Liver (tissue), 9 donors: Measurements from ENCODE around the gene NKAIN2. TPM values are rescaled to one million over a fixed set of nuclear protein-coding genes. Genes with fewer than 3 reads are reported as not detected.

ENCODE experiments used
- DNase-seq: peaks from one replicate; pipeline ENCODE4 v3.0.0-alpha.2; 2017; ENCODE audit warnings: low spot score
- H3K27ac ChIP-seq, 2 donors: one replicate each; pipeline ENCODE4 v1.7.0; 2013; ENCODE audit warnings: inconsistent platforms in 2 of 2, low read length in 2 of 2, control low read depth in 1 of 2, low read depth in 1 of 2, mild to moderate bottlenecking in 1 of 2
- H3K27me3 ChIP-seq, 4 donors: one replicate each; pipeline versions ENCODE4 v1.6.1 to v1.7.0; 2013; ENCODE audit warnings: low read length in 3 of 4, inconsistent platforms in 1 of 4, mild to moderate bottlenecking in 1 of 4, moderate library complexity in 1 of 4; ENCODE audit not compliant: control insufficient read depth in 4 of 4, insufficient read depth in 4 of 4
- H3K36me3 ChIP-seq, 4 donors: one replicate each; pipeline versions ENCODE4 v1.6.1 to v1.7.0; 2013; ENCODE audit warnings: low read length in 3 of 4, mild to moderate bottlenecking in 3 of 4, low read depth in 1 of 4, moderate library complexity in 1 of 4; ENCODE audit not compliant: control insufficient read depth in 4 of 4, insufficient read depth in 3 of 4
- H3K4me1 ChIP-seq, 4 donors: one replicate each; pipeline versions ENCODE4 v1.6.1 to v1.7.0; 2013; ENCODE audit warnings: low read length in 3 of 4, mild to moderate bottlenecking in 3 of 4, moderate library complexity in 1 of 4; ENCODE audit not compliant: control insufficient read depth in 4 of 4, insufficient read depth in 4 of 4
- H3K4me3 ChIP-seq, 3 donors: one replicate each; pipeline versions ENCODE4 v1.6.1 to v1.7.0; 2013; ENCODE audit warnings: low read length in 3 of 3, control low read depth in 1 of 3, low read depth in 1 of 3, mild to moderate bottlenecking in 1 of 3
- H3K9ac ChIP-seq, 2 donors: one replicate each; pipeline ENCODE4 v1.7.0; 2013; ENCODE audit warnings: low read length in 2 of 2, mild to moderate bottlenecking in 2 of 2, moderate library complexity in 2 of 2, control low read depth in 1 of 2, low read depth in 1 of 2
- H3K9me3 ChIP-seq, 4 donors: one replicate each; pipeline versions ENCODE4 v1.6.1 to v1.7.0; 2013; ENCODE audit warnings: low read length in 3 of 4; ENCODE audit not compliant: control insufficient read depth in 4 of 4
- ATF3 ChIP-seq: IDR thresholded peaks from 2 replicates; pipeline ENCODE4 v1.6.1; 2016; ENCODE audit warnings: antibody characterized with exemption
- EGR1 ChIP-seq, 2 donors: IDR thresholded peaks; 2 replicates each; pipeline ENCODE4 v1.6.1; 2016 to 2018; ENCODE audit warnings: antibody characterized with exemption in 2 of 2, low read depth in 2 of 2
- FOXA1 ChIP-seq: IDR thresholded peaks from 2 replicates; pipeline ENCODE4 v1.6.1; 2016; ENCODE audit warnings: antibody characterized with exemption
- FOXA2 ChIP-seq: IDR thresholded peaks from 2 replicates; pipeline ENCODE4 v1.6.1; 2016; ENCODE audit warnings: antibody characterized with exemption
- GABPA ChIP-seq, 2 donors: IDR thresholded peaks in 1 of 2; conservative IDR thresholded peaks in 1 of 2; 2 replicates each; pipeline ENCODE4 v1.6.1; 2016; ENCODE audit warnings: antibody characterized with exemption in 2 of 2, mild to moderate bottlenecking in 1 of 2, moderate library complexity in 1 of 2
- HNF4G ChIP-seq: IDR thresholded peaks from 2 replicates; pipeline ENCODE4 v1.6.1; 2016; ENCODE audit warnings: antibody characterized with exemption
- JUND ChIP-seq, 2 donors: IDR thresholded peaks; 2 replicates each; pipeline ENCODE4 v1.6.1; 2016; ENCODE audit warnings: antibody characterized with exemption in 2 of 2
- MAX ChIP-seq: IDR thresholded peaks from 2 replicates; pipeline ENCODE4 v1.6.1; 2016; ENCODE audit warnings: antibody characterized with exemption
- NR2F2 ChIP-seq: IDR thresholded peaks from 2 replicates; pipeline ENCODE4 v1.6.1; 2016; ENCODE audit warnings: antibody characterized with exemption
- RAD21 ChIP-seq, 2 donors: IDR thresholded peaks; 2 replicates each; pipeline ENCODE4 v1.6.1; 2016; ENCODE audit warnings: antibody characterized with exemption in 2 of 2, mild to moderate bottlenecking in 2 of 2
- REST ChIP-seq: IDR thresholded peaks from 2 replicates; pipeline ENCODE4 v1.6.1; 2016; ENCODE audit warnings: antibody characterized with exemption, mild to moderate bottlenecking
- RXRA ChIP-seq, 2 donors: IDR thresholded peaks; 2 replicates each; pipeline ENCODE4 v1.6.1; 2017 to 2018; ENCODE audit warnings: antibody characterized with exemption in 2 of 2, mild to moderate bottlenecking in 1 of 2
- SP1 ChIP-seq: IDR thresholded peaks from 2 replicates; pipeline ENCODE4 v1.6.1; 2018; ENCODE audit warnings: antibody characterized with exemption, mild to moderate bottlenecking
- TAF1 ChIP-seq: conservative IDR thresholded peaks from 2 replicates; pipeline ENCODE4 v1.6.1; 2016; ENCODE audit warnings: antibody characterized with exemption, mild to moderate bottlenecking
- YY1 ChIP-seq: IDR thresholded peaks from 2 replicates; pipeline ENCODE4 v1.6.1; 2016; ENCODE audit warnings: antibody characterized with exemption, mild to moderate bottlenecking
- ZBTB33 ChIP-seq: IDR thresholded peaks from 2 replicates; pipeline ENCODE4 v1.6.1; 2016; ENCODE audit warnings: antibody characterized with exemption
- WGBS: extraction: QIAGEN DNeasy Blood & Tissue Kit; methylation state at CpG from one replicate; pipeline ENCODE4 v1.1.7; 2013; 5-methylcytosine and 5-hydroxymethylcytosine counted together
- polyA plus RNA-seq, 2 donors: library from polyadenylated mRNA; stranded (reverse) in 1 of 2; unstranded in 1 of 2; fragments of 200-250 nt in 1 of 2; fragments of >200 nt in 1 of 2; fragmentation: Nextera tagmentation in 1 of 2; extraction: Ambion mirVana in 1 of 2; gene quantifications; one replicate each; pipeline versions ENCODE4 v1.2.1 to v1.2.3, GENCODE V29; 2013 to 2015
- total RNA-seq, 2 donors: library from RNA; depleted of rRNA; stranded (reverse); fragments of >200 nt; gene quantifications; one replicate each; pipeline ENCODE4 v1.2.3, GENCODE V29; 2014
- TF ChIP-seq, protein P1 (sequence below): fragments of 150-350 bp; IDR thresholded peaks from 2 replicates; pipeline ENCODE4 v1.5.1; 2017; ENCODE audit warnings: improper control_type of control experiment, low read depth, low read length; ENCODE audit not compliant: missing input control
- donor health status: healthy.
- donor health status: healthy.
- donor health status: healthy.
- donor health status: healthy.
- donor health status: healthy.

NKAIN2 gene
- total and polyA plus RNA-seq, 4 donors, result 0.05 to 0.14 TPM; not detected in 2

DNA sequence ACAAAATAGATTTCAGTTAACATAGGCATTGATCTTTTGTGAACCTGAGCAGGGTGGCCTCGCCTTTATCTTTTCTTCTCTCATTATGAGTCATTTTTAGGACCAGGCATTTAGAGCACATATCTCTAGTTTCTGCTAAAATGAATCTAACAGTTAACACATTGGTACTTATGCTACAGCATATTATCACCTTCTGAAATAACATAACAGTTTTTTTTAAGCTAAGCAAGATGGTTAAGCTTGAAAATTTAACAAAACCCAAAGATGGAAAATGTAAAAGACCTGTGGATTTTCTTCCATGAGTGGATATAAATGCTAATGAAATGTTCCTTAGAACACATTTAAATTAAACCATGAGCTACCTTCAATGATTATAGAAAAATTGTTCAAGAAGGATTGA, 671.5 kb downstream of the NKAIN2 start:
- no peak for TF ChIP-seq FOXA2
- TF ChIP-seq RXRA (IDR thresholded peaks at IDR 0.05), result no peak
- TF ChIP-seq SP1, result no peak
- no peak for TF ChIP-seq NR2F2
- no peak for TF ChIP-seq EGR1 (IDR thresholded peaks at IDR 0.05; ENCODE audit: low read depth in 2 of 2)
- TF ChIP-seq ZBTB33, result no peak
- TF ChIP-seq, protein P1, sequence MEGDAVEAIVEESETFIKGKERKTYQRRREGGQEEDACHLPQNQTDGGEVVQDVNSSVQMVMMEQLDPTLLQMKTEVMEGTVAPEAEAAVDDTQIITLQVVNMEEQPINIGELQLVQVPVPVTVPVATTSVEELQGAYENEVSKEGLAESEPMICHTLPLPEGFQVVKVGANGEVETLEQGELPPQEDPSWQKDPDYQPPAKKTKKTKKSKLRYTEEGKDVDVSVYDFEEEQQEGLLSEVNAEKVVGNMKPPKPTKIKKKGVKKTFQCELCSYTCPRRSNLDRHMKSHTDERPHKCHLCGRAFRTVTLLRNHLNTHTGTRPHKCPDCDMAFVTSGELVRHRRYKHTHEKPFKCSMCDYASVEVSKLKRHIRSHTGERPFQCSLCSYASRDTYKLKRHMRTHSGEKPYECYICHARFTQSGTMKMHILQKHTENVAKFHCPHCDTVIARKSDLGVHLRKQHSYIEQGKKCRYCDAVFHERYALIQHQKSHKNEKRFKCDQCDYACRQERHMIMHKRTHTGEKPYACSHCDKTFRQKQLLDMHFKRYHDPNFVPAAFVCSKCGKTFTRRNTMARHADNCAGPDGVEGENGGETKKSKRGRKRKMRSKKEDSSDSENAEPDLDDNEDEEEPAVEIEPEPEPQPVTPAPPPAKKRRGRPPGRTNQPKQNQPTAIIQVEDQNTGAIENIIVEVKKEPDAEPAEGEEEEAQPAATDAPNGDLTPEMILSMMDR, result no peak
- no peak for TF ChIP-seq MAX
- no peak for TF ChIP-seq RAD21 (IDR thresholded peaks at IDR 0.05)
- TF ChIP-seq ATF3, result no peak

GRCh38 chr6:124478906-124479305, 675.2 kb downstream of the NKAIN2 start:
- Histone ChIP-seq H3K9me3 (no peaks in the 10 kb centered on the region), H3K4me3 (no peak overlapping the region), H3K9ac (no peak overlapping the region), H3K27ac (no peak overlapping the region), H3K4me1 (no peaks in the 10 kb centered on the region), H3K36me3 (no peaks in the 10 kb centered on the region), H3K27me3 (no peaks in the 10 kb centered on the region)
- DNase-seq, result no peak
- 78% methylated on average over 2 of the region's 2 CpGs for WGBS
- TF ChIP-seq EGR1 (IDR thresholded peaks at IDR 0.05; ENCODE audit: low read depth in 2 of 2) (no peak), RXRA (IDR thresholded peaks at IDR 0.05) (no peak), MAX (no peak), YY1 (no peak), SP1 (no peak), JUND (IDR thresholded peaks at IDR 0.05) (no peak), HNF4G (no peak), TAF1 (no peak), FOXA1 (no peak), RAD21 (IDR thresholded peaks at IDR 0.05) (no peak), ZBTB33 (no peak), GABPA (IDR thresholded peaks at IDR 0.05 in 1 of 2, conservative IDR thresholded peaks at IDR 0.05 in 1 of 2) (no peak), REST (no peak)
- TF ChIP-seq, protein P1, result no peak

More for the DNA sequence above, 671.5 kb downstream of the NKAIN2 start:
- Histone ChIP-seq H3K27ac (no peak overlapping the region), H3K4me1 (no peaks in the 10 kb centered on the region), H3K4me3 (no peak overlapping the region), H3K36me3 (no peaks in the 10 kb centered on the region), H3K9ac (no peak overlapping the region), H3K9me3 (no peaks in the 10 kb centered on the region), H3K27me3 (no peaks in the 10 kb centered on the region)
- DNase-seq, result no peak
- WGBS, result 43% methylated on average over 1 of the region's 1 CpG
